GM23248 (cell line): ENCODE measurements around the gene NISCH. TPM values are rescaled to one million over a fixed set of nuclear protein-coding genes. Genes with fewer than 3 reads are reported as not detected.

Experiments used
- DNase-seq: peaks from one replicate; pipeline ENCODE4 v3.0.0-alpha.2; 2015
- H2AFZ ChIP-seq: fragments of 200-600 bp; sonication (generic); 2 replicates; pipeline ENCODE4 v1.6.1; 2016; ENCODE audit warnings: antibody characterized with exemption
- H3F3A ChIP-seq: fragments of 200-600 bp; sonication (generic); 2 replicates; pipeline ENCODE4 v1.6.1; 2016; ENCODE audit warnings: mild to moderate bottlenecking, antibody characterized with exemption, mixed run types; ENCODE audit not compliant: insufficient read depth
- H3K27ac ChIP-seq: fragments of 200-600 bp; sonication (generic); 2 replicates; pipeline ENCODE4 v1.5.1; 2016; ENCODE audit warnings: mild to moderate bottlenecking
- H3K27me3 ChIP-seq: fragments of 200-600 bp; sonication (generic); replicated peaks from 2 replicates; pipeline ENCODE4 v1.6.1; 2016; ENCODE audit warnings: mild to moderate bottlenecking; ENCODE audit not compliant: insufficient read depth
- H3K36me3 ChIP-seq: fragments of 200-600 bp; sonication (generic); 2 replicates; pipeline ENCODE4 v1.6.1; 2016; ENCODE audit warnings: low read depth, mild to moderate bottlenecking
- H3K4me1 ChIP-seq: fragments of 200-600 bp; sonication (generic); 2 replicates; pipeline ENCODE4 v1.6.1; 2016; ENCODE audit warnings: mild to moderate bottlenecking; ENCODE audit not compliant: insufficient read depth
- H3K4me2 ChIP-seq: fragments of 200-600 bp; sonication (generic); one replicate; pipeline ENCODE4 v1.6.1; 2016; ENCODE audit warnings: mild to moderate bottlenecking; ENCODE audit not compliant: unreplicated experiment
- H3K4me3 ChIP-seq: fragments of 200-600 bp; sonication (generic); 2 replicates; pipeline ENCODE4 v1.5.1; 2016; ENCODE audit warnings: mild to moderate bottlenecking
- H3K79me2 ChIP-seq: fragments of 200-600 bp; sonication (generic); 2 replicates; pipeline ENCODE4 v1.6.1; 2016; ENCODE audit warnings: mild to moderate bottlenecking; ENCODE audit not compliant: insufficient read depth
- H3K9ac ChIP-seq: fragments of 200-600 bp; sonication (generic); 2 replicates; pipeline ENCODE4 v1.6.1; 2016; ENCODE audit warnings: mild to moderate bottlenecking
- H3K9me2 ChIP-seq: fragments of 200-600 bp; sonication (generic); 2 replicates; pipeline ENCODE4 v1.6.1; 2016; ENCODE audit warnings: mixed run types, mild to moderate bottlenecking, moderate library complexity; ENCODE audit not compliant: insufficient read depth
- H3K9me3 ChIP-seq: fragments of 200-600 bp; sonication (generic); one replicate; pipeline ENCODE4 v1.6.1; 2017; ENCODE audit warnings: low read depth
- H4K20me1 ChIP-seq: fragments of 200-600 bp; sonication (generic); 2 replicates; pipeline ENCODE4 v1.6.0; 2016; ENCODE audit not compliant: insufficient read depth
- EZH2 ChIP-seq: fragments of 200-600 bp; sonication (generic); IDR thresholded peaks from 2 replicates; pipeline ENCODE4 v1.6.1; 2018; ENCODE audit warnings: antibody characterized with exemption, mild to moderate bottlenecking; ENCODE audit not compliant: insufficient read depth, poor library complexity, severe bottlenecking
- EZH2phosphoT487 ChIP-seq: fragments of 200-600 bp; sonication (generic); IDR thresholded peaks from 2 replicates; pipeline ENCODE4 v1.6.1; 2018; ENCODE audit warnings: antibody characterized with exemption, moderate library complexity, mild to moderate bottlenecking, low read depth; ENCODE audit not compliant: insufficient read depth
- whole genome bisulfite sequencing, 2 experiments: methylation state at CpG; one replicate each; pipeline ENCODE4 v1.1.6; 2015 to 2017; ENCODE audit warnings: low lambda C conversion rate in 2 of 2, low coverage in 1 of 2; ENCODE audit errors: missing lambda C conversion rate in 2 of 2; 5-methylcytosine and 5-hydroxymethylcytosine counted together
- in situ Hi-C: fragments of 300-500 bp; cut with MboI; formaldehyde crosslinking; loops from 2 replicates; pipeline ENCODE4 v1.15.0; 2020
- polyA plus RNA-seq: library from polyadenylated mRNA; unstranded; fragments of >200 nt; fragmentation: Nextera tagmentation; extraction: Ambion mirVana; gene quantifications from 2 replicates; pipeline ENCODE4 v1.2.1, GENCODE V29; 2016
- total RNA-seq: library from RNA; depleted of rRNA; stranded (reverse); fragments of >200 nt; shearing (Covaris generic); gene quantifications from 2 replicates; pipeline ENCODE4 v1.2.3, GENCODE V29; 2014

NISCH gene
- total and polyA plus RNA-seq, 2 experiments from 2014 or later, result 32.8 to 53.7 TPM

- no peak overlapping the region for H2AFZ ChIP-seq
- H3K4me3 ChIP-seq, result no peak overlapping the region
- no peak overlapping the region for H3K27ac ChIP-seq
- TF ChIP-seq EZH2 (no peak), EZH2phosphoT487 (no peak)
- no peaks in the 10 kb centered on the region for H3K79me2 ChIP-seq
- no peaks in the 10 kb centered on the region for H3F3A ChIP-seq
- no peaks in the 10 kb centered on the region for H4K20me1 ChIP-seq
- H3K4me2 ChIP-seq, result no peak overlapping the region
- H3K36me3 ChIP-seq, result no peaks in the 10 kb centered on the region
- H3K4me1 ChIP-seq, result no peaks in the 10 kb centered on the region
- H3K9ac ChIP-seq, result no peak overlapping the region
- H3K9me3 ChIP-seq, result no peaks in the 10 kb centered on the region
- in situ Hi-C loops, result no loop called here
- no peaks in the 10 kb centered on the region for H3K27me3 ChIP-seq
- DNase-seq, result no peak
- WGBS, 2 experiments, result 72 to 74% methylated on average over 4 of the region's 4 CpGs
- H3K9me2 ChIP-seq, result no peaks in the 10 kb centered on the region
Observed at GRCh38 chr3:52446042-52446441, 9.4 kb upstream of the NISCH start.

GRCh38 chr3:52446631-52447511 is 8.5 kb upstream of the NISCH start:
- no peaks in the 10 kb centered on the region for H3K36me3 ChIP-seq
- H3K9me2 ChIP-seq, result no peaks in the 10 kb centered on the region
- no peak overlapping the region for H3K9ac ChIP-seq
- H3K27me3 ChIP-seq, result no peaks in the 10 kb centered on the region
- DNase-seq, result peak; percentile 71
- no peaks in the 10 kb centered on the region for H3F3A ChIP-seq
- H3K4me2 ChIP-seq, result no peak overlapping the region
- no peaks in the 10 kb centered on the region for H3K79me2 ChIP-seq
- no peak for TF ChIP-seq EZH2
- TF ChIP-seq EZH2phosphoT487, result no peak
- no peak overlapping the region for H3K27ac ChIP-seq
- no peaks in the 10 kb centered on the region for H4K20me1 ChIP-seq
- H3K9me3 ChIP-seq, result no peaks in the 10 kb centered on the region
- in situ Hi-C loops, result no loop called here
- H2AFZ ChIP-seq, result no peak overlapping the region
- H3K4me1 ChIP-seq, result no peaks in the 10 kb centered on the region
- H3K4me3 ChIP-seq, result no peak overlapping the region
- WGBS, 2 experiments, result 29 to 36% methylated on average over 13 of the region's 13 CpGs

- H4K20me1 ChIP-seq, result no peaks in the 10 kb centered on the region
- no peak overlapping the region for H3K27ac ChIP-seq
- TF ChIP-seq EZH2 (no peak), EZH2phosphoT487 (no peak)
- no peaks in the 10 kb centered on the region for H3F3A ChIP-seq
- no peak overlapping the region for H2AFZ ChIP-seq
- WGBS, 2 experiments, result 56 to 63% methylated on average over 10 to 12 of the region's 12 CpGs
- H3K4me3 ChIP-seq, result no peak overlapping the region
- no peaks in the 10 kb centered on the region for H3K9me3 ChIP-seq
- H3K79me2 ChIP-seq, result no peaks in the 10 kb centered on the region
- no peaks in the 10 kb centered on the region for H3K27me3 ChIP-seq
- no peak overlapping the region for H3K4me2 ChIP-seq
- DNase-seq, result no peak
- H3K4me1 ChIP-seq, result no peaks in the 10 kb centered on the region
- H3K9me2 ChIP-seq, result no peaks in the 10 kb centered on the region
- in situ Hi-C loops, result no loop called here
- H3K9ac ChIP-seq, result no peak overlapping the region
- no peaks in the 10 kb centered on the region for H3K36me3 ChIP-seq
Observed at GRCh38 chr3:52447512-52448355, 7.7 kb upstream of the NISCH start.

- no peaks in the 10 kb centered on the region for H3K9me3 ChIP-seq
- H3K4me3 ChIP-seq, result no peak overlapping the region
- H2AFZ ChIP-seq, result no peak overlapping the region
- 0 out of 2 replicates have a peak, but pooled peaks cover 5% of the 10 kb centered on the region for H3F3A ChIP-seq
- no peaks in the 10 kb centered on the region for H3K4me1 ChIP-seq
- peaks cover 5% of the 10 kb centered on the region for H3K79me2 ChIP-seq
- H4K20me1 ChIP-seq, result no peaks in the 10 kb centered on the region
- no peak overlapping the region for H3K9ac ChIP-seq
- no peaks in the 10 kb centered on the region for H3K9me2 ChIP-seq
- TF ChIP-seq EZH2phosphoT487 (no peak), EZH2 (no peak)
- 62 to 66% methylated on average over 9 to 11 of the region's 11 CpGs for WGBS, 2 experiments
- no peak overlapping the region for H3K27ac ChIP-seq
- no peak overlapping the region for H3K4me2 ChIP-seq
- in situ Hi-C loops, result no loop called here
- no peaks in the 10 kb centered on the region for H3K36me3 ChIP-seq
- DNase-seq, result no peak
- no peaks in the 10 kb centered on the region for H3K27me3 ChIP-seq
Observed at GRCh38 chr3:52450489-52451236, 4.7 kb upstream of the NISCH start.
